Adrenal gland (tissue), 5 donors: Measurements from ENCODE around the gene ERLEC1.

Experiments used
- CTCF ChIP-seq, 6 experiments: fragments of 450-650 bp in 4 of 6; fragments of 200-600 bp in 2 of 6; sonication (generic) in 1 of 6; IDR thresholded peaks; 1 replicate in 5 of 6; 2 replicates in 1 of 6; pipeline versions ENCODE4 v1.5.1 to v1.8.0; 2016 to 2021; ENCODE audit warnings: antibody characterized with exemption in 6 of 6, mild to moderate bottlenecking in 2 of 6, moderate library complexity in 1 of 6
- POLR2A ChIP-seq, 2 donors: fragments of 450-650 bp; IDR thresholded peaks; one replicate each; pipeline ENCODE4 v1.6.1; 2017; ENCODE audit warnings: antibody characterized with exemption in 2 of 2, mild to moderate bottlenecking in 2 of 2, moderate library complexity in 1 of 2
- donor health status: DM: no; HTN: no; CAD: no.

GRCh38 chr2:53769318-53769945 is 17.4 kb upstream of the ERLEC1 start:
- TF ChIP-seq CTCF (IDR thresholded peaks at IDR 0.05): no peak
- TF ChIP-seq POLR2A (IDR thresholded peaks at IDR 0.05): no peak
